GM12878 (cell line): ENCODE measurements around the gene OSGIN1.

Experiments
- BHLHE40 ChIP-seq, 2 experiments: fragments of 450-650 bp in 1 of 2; IDR thresholded peaks; 2 replicates each; pipeline ENCODE4 v1.6.1; 2011 to 2017; ENCODE audit warnings: low read depth in 2 of 2, borderline replicate concordance in 1 of 2, improper control_type of control experiment in 1 of 2, low read length in 1 of 2, mild to moderate bottlenecking in 1 of 2
- CTCF ChIP-seq, 3 experiments: IDR thresholded peaks in 2 of 3; conservative IDR thresholded peaks in 1 of 3; 2 replicates each; pipeline ENCODE4 v1.5.1; 2011; ENCODE audit warnings: low read depth in 3 of 3, low read length in 3 of 3, mild to moderate bottlenecking in 3 of 3, control low read depth in 2 of 3, moderate library complexity in 2 of 3, inconsistent platforms in 1 of 3, mixed read lengths in 1 of 3; ENCODE audit not compliant: control insufficient read depth in 2 of 3, insufficient read depth in 1 of 3; ENCODE audit errors: extremely low read depth in 1 of 3
- EZH2 ChIP-seq: IDR thresholded peaks from 2 replicates; pipeline ENCODE4 v1.6.1; 2012; ENCODE audit warnings: low read depth, mild to moderate bottlenecking, control low read depth, inconsistent platforms, low read length, borderline replicate concordance; ENCODE audit not compliant: control insufficient read depth
- JUNB ChIP-seq: IDR thresholded peaks from 2 replicates; pipeline ENCODE4 v1.6.1; 2016; ENCODE audit warnings: antibody characterized with exemption, mild to moderate bottlenecking
- NFYB ChIP-seq: IDR thresholded peaks from 2 replicates; pipeline ENCODE4 v1.6.1; 2011; ENCODE audit warnings: low read depth, mild to moderate bottlenecking, low read length, improper control_type of control experiment, moderate library complexity; ENCODE audit not compliant: insufficient read depth
- SIN3A ChIP-seq: IDR thresholded peaks from 2 replicates; pipeline ENCODE4 v1.6.1; 2012; ENCODE audit warnings: low read depth, low read length, improper control_type of control experiment
- SUZ12 ChIP-seq: fragments of 200-600 bp; sonication (generic); IDR thresholded peaks from one replicate; pipeline ENCODE4 v1.6.1; 2018; ENCODE audit warnings: antibody characterized with exemption, mild to moderate bottlenecking; ENCODE audit not compliant: unreplicated experiment
- ZBTB40 ChIP-seq: fragments of 450-650 bp; IDR thresholded peaks from 2 replicates; pipeline ENCODE4 v1.6.1; 2016; ENCODE audit warnings: mild to moderate bottlenecking, moderate library complexity, borderline replicate concordance
- ZNF207 ChIP-seq: fragments of 450-650 bp; IDR thresholded peaks from 2 replicates; pipeline ENCODE4 v1.6.1; 2014; ENCODE audit warnings: antibody characterized with exemption, mild to moderate bottlenecking, borderline replicate concordance
- ZZZ3 ChIP-seq: IDR thresholded peaks from 2 replicates; pipeline ENCODE4 v1.6.1; 2011; ENCODE audit warnings: low read depth; ENCODE audit not compliant: control insufficient read depth, insufficient read length

- TF ChIP-seq ZZZ3 (no peak), CTCF (IDR thresholded peaks at IDR 0.05 in 2 of 3, conservative IDR thresholded peaks at IDR 0.05 in 1 of 3; ENCODE audit: control insufficient read depth in 2 of 3, extremely low read depth in 1 of 3, insufficient read depth in 1 of 3, low read depth in 3 of 3, low read length in 3 of 3) (no peak), EZH2 (no peak), NFYB (no peak), BHLHE40 (IDR thresholded peaks at IDR 0.05; ENCODE audit: borderline replicate concordance in 1 of 2, low read depth in 2 of 2, low read length in 1 of 2) (no peak), SIN3A (no peak), SUZ12 (no peak), JUNB (no peak), ZNF207 (no peak), ZBTB40 (no peak)
Observed at GRCh38 chr16:83924686-83925085, 28.4 kb upstream of the OSGIN1 start.
